Measurements from ENCODE around the gene NFAM1.

GRCh38 chr22:42475122-42475521 is 42.9 kb upstream of the NFAM1 start:
- no peak for TF ChIP-seq CTCF (IDR thresholded peaks at IDR 0.05; ENCODE audit: poor library complexity)
- TF ChIP-seq EZH2 (IDR thresholded peaks at IDR 0.05; ENCODE audit: borderline replicate concordance), result no peak
- TF ChIP-seq EZH2phosphoT487 (IDR thresholded peaks at IDR 0.05; ENCODE audit: low read depth, severe bottlenecking, unreplicated experiment), result no peak
